HG02588 (cell line): ENCODE measurements around the gene CPT1B.
"Not testable (repeated sequence)": the region's sequence is repeated elsewhere in the genome, so short reads cannot be mapped to it uniquely, and the experiment has no call there.

Experiments
- ATAC-seq: cut with Tn5 transposase; IDR thresholded peaks from one replicate; pipeline ENCODE4 v1.9.1; 2021; ENCODE audit warnings: mild to moderate bottlenecking, moderate library complexity; ENCODE audit not compliant: unreplicated experiment

CPT1B gene

GRCh38 chr22:50577987-50578775, at the start of gene CPT1B:
TSS of gene CPT1B (minus strand) at chr22:50578427. CDS start at chr22:50577915, 512 bp downstream.
- ATAC-seq: no peak

- ATAC-seq: no peak
Observed at GRCh38 chr22:50626850-50627641, 48.8 kb upstream of the CPT1B start.

- no peak for ATAC-seq
Observed at GRCh38 chr22:50626314-50626849, 48.2 kb upstream of the CPT1B start.

GRCh38 chr22:50625568-50626313, 47.5 kb upstream of the CPT1B start:
- ATAC-seq: no peak

GRCh38 chr22:50625131-50625567, 46.9 kb upstream of the CPT1B start:
- no peak for ATAC-seq

GRCh38 chr22:50624347-50625130, 46.3 kb upstream of the CPT1B start:
- no peak for ATAC-seq

GRCh38 chr22:50622723-50623327, 44.6 kb upstream of the CPT1B start:
- no peak for ATAC-seq

GRCh38 chr22:50621948-50622722, 43.9 kb upstream of the CPT1B start:
- ATAC-seq: no peak

GRCh38 chr22:50621356-50621880, 43.2 kb upstream of the CPT1B start:
- ATAC-seq: peak; percentile 24

GRCh38 chr22:50620593-50621355, 42.5 kb upstream of the CPT1B start:
- ATAC-seq: peak; percentile 48

- ATAC-seq: not testable (repeated sequence)
Observed at GRCh38 chr22:50614296-50614695, 36.1 kb upstream of the CPT1B start.

- ATAC-seq: no peak
Observed at GRCh38 chr22:50613291-50613981, 35.2 kb upstream of the CPT1B start.

GRCh38 chr22:50612528-50613221, 34.4 kb upstream of the CPT1B start:
- ATAC-seq: no peak

- no peak for ATAC-seq
Observed at GRCh38 chr22:50612168-50612527, 33.9 kb upstream of the CPT1B start.

- ATAC-seq: no peak
Observed at GRCh38 chr22:50611341-50612060, 33.3 kb upstream of the CPT1B start.

GRCh38 chr22:50610581-50610980, 32.4 kb upstream of the CPT1B start:
- ATAC-seq: no peak
